Measurements from ENCODE around the gene TTC1. TPM values are rescaled to one million over a fixed set of nuclear protein-coding genes. Genes with fewer than 3 reads are reported as not detected.

TTC1 gene
- total and polyA plus RNA-seq, 9 of the 15 experiments (the other 6 are each of a cell fraction or from before 2014, with no cell fraction given) = 51.9 to 173 (median 87.7) TPM

- TF ChIP-seq ZNF174 (CRISPR knock-in tag; IDR thresholded peaks at IDR 0.05) = no peak
- TF ChIP-seq ZC3H4 (CRISPR knock-in tag; IDR thresholded peaks at IDR 0.05; ENCODE audit: borderline replicate concordance) = no peak
- TF ChIP-seq ZNF766 (CRISPR knock-in tag; conservative IDR thresholded peaks at IDR 0.05) = no peak
- TF ChIP-seq ZKSCAN8 (CRISPR knock-in tag; IDR thresholded peaks at IDR 0.05) = no peak
- no peak for TF ChIP-seq ZNF12 (CRISPR knock-in tag; IDR thresholded peaks at IDR 0.05)
- no peak for TF ChIP-seq HNRNPLL (IDR thresholded peaks at IDR 0.05; ENCODE audit: low read depth, low read length, poor library complexity, severe bottlenecking)
- no peak for TF ChIP-seq ZBTB7A (IDR thresholded peaks at IDR 0.05; ENCODE audit: borderline replicate concordance, control insufficient read depth, low read depth, low read length)
- TF ChIP-seq L3MBTL2 (IDR thresholded peaks at IDR 0.05) = no peak
- no peak for TF ChIP-seq ZNF41 (CRISPR knock-in tag; conservative IDR thresholded peaks at IDR 0.05)
- no peak for TF ChIP-seq FOXP4 (CRISPR knock-in tag; IDR thresholded peaks at IDR 0.05; ENCODE audit: borderline replicate concordance)
- Histone ChIP-seq H3K27ac (ENCODE audit: extremely low read depth, low read depth, low read length) (no peak overlapping the region), H4K20me1 (replicated peaks; ENCODE audit: control insufficient read depth, insufficient read depth, low read length) (no peaks in the 10 kb centered on the region), H3K9ac (ENCODE audit: insufficient read depth in 1 of 2, low read depth in 2 of 2, low read length in 2 of 2) (no peak overlapping the region), H3K9me3 (replicated peaks; ENCODE audit: control insufficient read depth, insufficient read depth, low read depth, low read length) (no peaks in the 10 kb centered on the region), H3K4me1 (replicated peaks in 1 of 2; ENCODE audit: control insufficient read depth in 2 of 2, insufficient read depth in 2 of 2, low read length in 2 of 2) (no peaks in the 10 kb centered on the region), H3K79me2 (ENCODE audit: control insufficient read depth, insufficient read depth, low read length) (no peaks in the 10 kb centered on the region), H3K27me3 (ENCODE audit: control insufficient read depth in 2 of 2, insufficient read depth in 2 of 2, low read length in 2 of 2) (no peaks in the 10 kb centered on the region), H3K4me2 (ENCODE audit: insufficient read depth, low read length) (no peak overlapping the region), H3K36me3 (ENCODE audit: control insufficient read depth, insufficient read depth, low read length) (peaks cover 49% of the 10 kb centered on the region; the same call in 2 of the 3 replicates), H3K4me3 (no peak overlapping the region), H3K9me1 (ENCODE audit: control insufficient read depth, insufficient read depth, low read length) (no peaks in the 10 kb centered on the region), H2AFZ (ENCODE audit: low read depth, low read length) (no peak overlapping the region)
- DNase-seq (ENCODE audit: extremely low read depth in 1 of 4, low spot score in 3 of 4) (no peak), FAIRE-seq (no peak), ATAC-seq (no peak)
- in situ Hi-C loops (cut with MboI) = loop anchor here (10.0 kb wide), 1 partner anchor 315 kb away; no protein-coding TSS in a partner anchor
- 100% methylated on average over 2 of the region's 3 CpGs for WGBS (ENCODE audit: insufficient coverage, low coverage, missing lambda C conversion rate)
- no TSS peak for BruUV-seq (replicated peaks)
- ChIA-PET CTCF (ENCODE audit: low intra/inter-chr PET ratio) (no interaction called here), POLR2A (no interaction called here)
- intact Hi-C loops (cut with micrococcal nuclease) = no loop called here
Observed at GRCh38 chr5:160029540-160030139, 20.7 kb downstream of the TTC1 start.

All from K562 (cell line).